SK-N-SH treated with all-trans-retinoic acid at 6 μM for 48 hours (cell line): ENCODE results near the gene TGFBR2.
A peak's percentile ranks its signal among the peaks of the same experiment; 100 is the strongest.

ENCODE experiments used
- ATAC-seq: fragments of 200-7000 bp; cut with Tn5 transposase; 3 replicates; pipeline ENCODE4 v1.9.1; 2020; ENCODE audit warnings: mild to moderate bottlenecking, moderate library complexity
- ARNTL ChIP-seq: fragments of 450-650 bp; formaldehyde crosslinking; IDR thresholded peaks from 2 replicates; pipeline ENCODE4 v1.5.0; 2020; ENCODE audit warnings: low read depth, mild to moderate bottlenecking, moderate library complexity, borderline replicate concordance
- CSDC2 ChIP-seq: fragments of 250-450 bp; sonication (Bioruptor Pico); IDR thresholded peaks from 2 replicates; pipeline ENCODE4 v1.5.0; 2020; ENCODE audit warnings: mild to moderate bottlenecking, moderate library complexity
- ESRRG ChIP-seq: fragments of 250-450 bp; sonication (Bioruptor Pico); IDR thresholded peaks from 2 replicates; pipeline ENCODE4 v1.6.1; 2021; ENCODE audit warnings: mild to moderate bottlenecking
- GLIS3 ChIP-seq: fragments of 250-450 bp; sonication (Bioruptor Pico); IDR thresholded peaks from 2 replicates; pipeline ENCODE4 v1.5.0; 2020; ENCODE audit warnings: mild to moderate bottlenecking, moderate library complexity
- OSR1 ChIP-seq: fragments of 250-450 bp; sonication (Bioruptor Pico); IDR thresholded peaks from 2 replicates; pipeline ENCODE4 v1.8.0; 2022; ENCODE audit warnings: moderate library complexity, mild to moderate bottlenecking, inconsistent platforms
- PPARA ChIP-seq: fragments of 250-450 bp; sonication (Bioruptor Pico); IDR thresholded peaks from 2 replicates; pipeline ENCODE4 v1.5.0; 2020; ENCODE audit warnings: mild to moderate bottlenecking, borderline replicate concordance
- RARB ChIP-seq: fragments of 250-450 bp; sonication (Bioruptor Pico); IDR thresholded peaks from 2 replicates; pipeline ENCODE4 v1.8.0; 2021; ENCODE audit warnings: mild to moderate bottlenecking, moderate library complexity
- SNAI2 ChIP-seq: fragments of 250-450 bp; sonication (Bioruptor Pico); IDR thresholded peaks from 2 replicates; pipeline ENCODE4 v1.5.0; 2020; ENCODE audit warnings: mild to moderate bottlenecking, moderate library complexity
- TCF4 ChIP-seq: fragments of 250-450 bp; sonication (Bioruptor Pico); IDR thresholded peaks from 2 replicates; pipeline ENCODE4 v1.8.0; 2021; ENCODE audit warnings: mild to moderate bottlenecking, moderate library complexity, borderline replicate concordance
- TOX ChIP-seq: fragments of 250-450 bp; sonication (Bioruptor Pico); IDR thresholded peaks from 2 replicates; pipeline ENCODE4 v1.8.0; 2021; ENCODE audit warnings: mild to moderate bottlenecking, moderate library complexity, borderline replicate concordance
- ZC3H10 ChIP-seq: fragments of 250-450 bp; sonication (Bioruptor Pico); IDR thresholded peaks from 2 replicates; pipeline ENCODE4 v1.5.1; 2021; ENCODE audit warnings: mild to moderate bottlenecking, moderate library complexity
- ZFP3 ChIP-seq: fragments of 250-450 bp; sonication (Bioruptor Pico); IDR thresholded peaks from 2 replicates; pipeline ENCODE4 v1.5.0; 2020; ENCODE audit warnings: mild to moderate bottlenecking, moderate library complexity
- ZFP30 ChIP-seq: fragments of 450-650 bp; formaldehyde crosslinking; IDR thresholded peaks from 2 replicates; pipeline ENCODE4 v1.5.0; 2022; ENCODE audit warnings: mild to moderate bottlenecking, moderate library complexity
- ZNF565 ChIP-seq: fragments of 450-650 bp; formaldehyde crosslinking; conservative IDR thresholded peaks from 2 replicates; pipeline ENCODE4 v1.5.0; 2020; ENCODE audit warnings: low read depth, mild to moderate bottlenecking, moderate library complexity
- ZNF70 ChIP-seq: fragments of 450-650 bp; formaldehyde crosslinking; IDR thresholded peaks from 2 replicates; pipeline ENCODE4 v1.5.0; 2020; ENCODE audit warnings: mild to moderate bottlenecking, moderate library complexity
- TF ChIP-seq, protein P1 (sequence below): fragments of 250-450 bp; sonication (Bioruptor Pico); IDR thresholded peaks from 2 replicates; pipeline ENCODE4 v1.5.1; 2021; ENCODE audit warnings: mild to moderate bottlenecking, moderate library complexity
- TF ChIP-seq, protein P2 (sequence below): fragments of 250-450 bp; sonication (Bioruptor Pico); IDR thresholded peaks from 2 replicates; pipeline ENCODE4 v1.5.0; 2020; ENCODE audit warnings: mild to moderate bottlenecking, moderate library complexity
- TF ChIP-seq, protein P3 (sequence below): fragments of 250-450 bp; sonication (Bioruptor Pico); IDR thresholded peaks from 2 replicates; pipeline ENCODE4 v1.5.1; 2020; ENCODE audit warnings: low read depth, mild to moderate bottlenecking, moderate library complexity
- TF ChIP-seq, protein P4 (sequence below): fragments of 250-450 bp; sonication (Bioruptor Pico); IDR thresholded peaks from 2 replicates; pipeline ENCODE4 v1.8.0; 2021; ENCODE audit warnings: low read depth, mild to moderate bottlenecking, moderate library complexity, borderline replicate concordance

TGFBR2 gene

DNA sequence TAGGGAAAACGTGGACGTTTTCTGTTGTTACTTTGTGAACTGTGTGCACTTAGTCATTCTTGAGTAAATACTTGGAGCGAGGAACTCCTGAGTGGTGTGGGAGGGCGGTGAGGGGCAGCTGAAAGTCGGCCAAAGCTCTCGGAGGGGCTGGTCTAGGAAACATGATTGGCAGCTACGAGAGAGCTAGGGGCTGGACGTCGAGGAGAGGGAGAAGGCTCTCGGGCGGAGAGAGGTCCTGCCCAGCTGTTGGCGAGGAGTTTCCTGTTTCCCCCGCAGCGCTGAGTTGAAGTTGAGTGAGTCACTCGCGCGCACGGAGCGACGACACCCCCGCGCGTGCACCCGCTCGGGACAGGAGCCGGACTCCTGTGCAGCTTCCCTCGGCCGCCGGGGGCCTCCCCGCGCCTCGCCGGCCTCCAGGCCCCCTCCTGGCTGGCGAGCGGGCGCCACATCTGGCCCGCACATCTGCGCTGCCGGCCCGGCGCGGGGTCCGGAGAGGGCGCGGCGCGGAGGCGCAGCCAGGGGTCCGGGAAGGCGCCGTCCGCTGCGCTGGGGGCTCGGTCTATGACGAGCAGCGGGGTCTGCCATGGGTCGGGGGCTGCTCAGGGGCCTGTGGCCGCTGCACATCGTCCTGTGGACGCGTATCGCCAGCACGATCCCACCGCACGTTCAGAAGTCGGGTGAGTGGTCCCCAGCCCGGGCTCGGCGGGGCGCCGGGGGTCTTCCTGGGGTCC lies at the start of gene TGFBR2:
Gene TGFBR2, plus strand, starts transcription at position 301 of the 731 bp plus-strand sequence. Its CDS starts 283 bp downstream, at position 584.
- no peak for TF ChIP-seq ARNTL (CRISPR knock-in tag)
- peak; percentile 60; the same call in 1 of the 2 replicates for TF ChIP-seq ZFP3 (CRISPR knock-in tag)
- TF ChIP-seq, protein P1, sequence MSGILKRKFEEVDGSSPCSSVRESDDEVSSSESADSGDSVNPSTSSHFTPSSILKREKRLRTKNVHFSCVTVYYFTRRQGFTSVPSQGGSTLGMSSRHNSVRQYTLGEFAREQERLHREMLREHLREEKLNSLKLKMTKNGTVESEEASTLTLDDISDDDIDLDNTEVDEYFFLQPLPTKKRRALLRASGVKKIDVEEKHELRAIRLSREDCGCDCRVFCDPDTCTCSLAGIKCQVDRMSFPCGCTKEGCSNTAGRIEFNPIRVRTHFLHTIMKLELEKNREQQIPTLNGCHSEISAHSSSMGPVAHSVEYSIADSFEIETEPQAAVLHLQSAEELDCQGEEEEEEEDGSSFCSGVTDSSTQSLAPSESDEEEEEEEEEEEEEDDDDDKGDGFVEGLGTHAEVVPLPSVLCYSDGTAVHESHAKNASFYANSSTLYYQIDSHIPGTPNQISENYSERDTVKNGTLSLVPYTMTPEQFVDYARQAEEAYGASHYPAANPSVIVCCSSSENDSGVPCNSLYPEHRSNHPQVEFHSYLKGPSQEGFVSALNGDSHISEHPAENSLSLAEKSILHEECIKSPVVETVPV, result no peak
- no peak for TF ChIP-seq ZNF565 (CRISPR knock-in tag)
- TF ChIP-seq, protein P2, sequence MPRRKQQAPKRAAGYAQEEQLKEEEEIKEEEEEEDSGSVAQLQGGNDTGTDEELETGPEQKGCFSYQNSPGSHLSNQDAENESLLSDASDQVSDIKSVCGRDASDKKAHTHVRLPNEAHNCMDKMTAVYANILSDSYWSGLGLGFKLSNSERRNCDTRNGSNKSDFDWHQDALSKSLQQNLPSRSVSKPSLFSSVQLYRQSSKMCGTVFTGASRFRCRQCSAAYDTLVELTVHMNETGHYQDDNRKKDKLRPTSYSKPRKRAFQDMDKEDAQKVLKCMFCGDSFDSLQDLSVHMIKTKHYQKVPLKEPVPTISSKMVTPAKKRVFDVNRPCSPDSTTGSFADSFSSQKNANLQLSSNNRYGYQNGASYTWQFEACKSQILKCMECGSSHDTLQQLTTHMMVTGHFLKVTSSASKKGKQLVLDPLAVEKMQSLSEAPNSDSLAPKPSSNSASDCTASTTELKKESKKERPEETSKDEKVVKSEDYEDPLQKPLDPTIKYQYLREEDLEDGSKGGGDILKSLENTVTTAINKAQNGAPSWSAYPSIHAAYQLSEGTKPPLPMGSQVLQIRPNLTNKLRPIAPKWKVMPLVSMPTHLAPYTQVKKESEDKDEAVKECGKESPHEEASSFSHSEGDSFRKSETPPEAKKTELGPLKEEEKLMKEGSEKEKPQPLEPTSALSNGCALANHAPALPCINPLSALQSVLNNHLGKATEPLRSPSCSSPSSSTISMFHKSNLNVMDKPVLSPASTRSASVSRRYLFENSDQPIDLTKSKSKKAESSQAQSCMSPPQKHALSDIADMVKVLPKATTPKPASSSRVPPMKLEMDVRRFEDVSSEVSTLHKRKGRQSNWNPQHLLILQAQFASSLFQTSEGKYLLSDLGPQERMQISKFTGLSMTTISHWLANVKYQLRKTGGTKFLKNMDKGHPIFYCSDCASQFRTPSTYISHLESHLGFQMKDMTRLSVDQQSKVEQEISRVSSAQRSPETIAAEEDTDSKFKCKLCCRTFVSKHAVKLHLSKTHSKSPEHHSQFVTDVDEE (CRISPR knock-in tag), result peak; percentile 64; the same call in 1 of the 2 replicates
- TF ChIP-seq ZC3H10, result no peak
- TF ChIP-seq, protein P3, sequence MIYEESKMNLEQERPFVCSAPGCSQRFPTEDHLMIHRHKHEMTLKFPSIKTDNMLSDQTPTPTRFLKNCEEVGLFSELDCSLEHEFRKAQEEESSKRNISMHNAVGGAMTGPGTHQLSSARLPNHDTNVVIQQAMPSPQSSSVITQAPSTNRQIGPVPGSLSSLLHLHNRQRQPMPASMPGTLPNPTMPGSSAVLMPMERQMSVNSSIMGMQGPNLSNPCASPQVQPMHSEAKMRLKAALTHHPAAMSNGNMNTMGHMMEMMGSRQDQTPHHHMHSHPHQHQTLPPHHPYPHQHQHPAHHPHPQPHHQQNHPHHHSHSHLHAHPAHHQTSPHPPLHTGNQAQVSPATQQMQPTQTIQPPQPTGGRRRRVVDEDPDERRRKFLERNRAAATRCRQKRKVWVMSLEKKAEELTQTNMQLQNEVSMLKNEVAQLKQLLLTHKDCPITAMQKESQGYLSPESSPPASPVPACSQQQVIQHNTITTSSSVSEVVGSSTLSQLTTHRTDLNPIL (CRISPR knock-in tag), result no peak
- TF ChIP-seq GLIS3 (CRISPR knock-in tag), result no peak
- TF ChIP-seq SNAI2, result no peak
- no peak for TF ChIP-seq ZFP30 (CRISPR knock-in tag)
- ATAC-seq, result peak; percentile 97

DNA sequence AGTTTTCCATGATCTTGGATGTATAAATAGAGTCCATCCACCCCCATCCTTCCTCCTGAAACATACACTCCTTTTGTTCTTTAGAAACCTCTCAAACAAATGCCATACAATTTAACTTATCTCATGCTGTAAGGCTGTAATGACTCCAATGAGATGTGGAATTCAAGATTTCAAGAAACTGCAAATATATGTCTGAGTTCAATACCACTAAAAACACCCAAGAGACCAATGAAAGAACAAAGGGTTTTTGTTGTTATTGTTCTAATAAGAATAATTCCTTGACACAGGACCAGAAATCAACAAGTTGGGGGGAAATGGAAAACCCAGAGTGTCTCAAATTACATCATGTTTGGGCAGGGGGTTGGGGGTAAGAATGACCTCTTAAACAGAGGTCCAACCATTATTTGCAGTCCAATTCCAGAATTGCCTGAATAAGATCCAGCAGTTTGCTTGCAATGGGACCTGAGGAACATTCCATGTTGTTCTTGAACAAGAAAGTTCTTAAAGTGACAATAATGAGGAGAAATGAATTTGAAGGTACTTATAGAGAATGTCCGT lies 48.6 kb upstream of the TGFBR2 start:
- no peak for ATAC-seq

DNA sequence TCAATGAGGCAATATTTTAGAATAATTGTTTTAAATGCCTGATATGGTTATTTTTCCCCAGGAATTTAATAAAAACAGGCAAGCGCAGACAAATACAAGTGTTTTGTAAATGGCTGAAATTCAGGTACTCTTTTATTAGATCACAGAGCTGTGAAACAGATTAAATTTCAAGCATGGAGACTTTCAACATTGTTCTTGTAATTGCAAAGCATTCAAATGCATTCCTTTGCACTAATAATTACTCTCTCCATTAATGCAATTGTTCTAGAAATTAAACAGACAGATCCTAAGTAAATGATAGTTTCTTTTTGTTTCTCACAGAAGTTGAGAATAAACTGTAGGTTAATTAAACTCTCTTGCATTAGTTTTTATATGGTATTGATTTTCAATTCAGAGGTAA lies 42.4 kb upstream of the TGFBR2 start:
- ATAC-seq, result no peak
- no peak for TF ChIP-seq ZC3H10
- no peak for TF ChIP-seq RARB (CRISPR knock-in tag)
- TF ChIP-seq TOX (CRISPR knock-in tag), result no peak
- no peak for TF ChIP-seq ARNTL (CRISPR knock-in tag)
- no peak for TF ChIP-seq ESRRG (CRISPR knock-in tag)
- TF ChIP-seq ZFP3 (CRISPR knock-in tag), result no peak
- TF ChIP-seq TCF4 (CRISPR knock-in tag), result no peak

More for the DNA sequence above, 48.6 kb upstream of the TGFBR2 start:
- TF ChIP-seq ZNF70 (CRISPR knock-in tag), result no peak
- TF ChIP-seq, protein P2 (CRISPR knock-in tag), result no peak

DNA sequence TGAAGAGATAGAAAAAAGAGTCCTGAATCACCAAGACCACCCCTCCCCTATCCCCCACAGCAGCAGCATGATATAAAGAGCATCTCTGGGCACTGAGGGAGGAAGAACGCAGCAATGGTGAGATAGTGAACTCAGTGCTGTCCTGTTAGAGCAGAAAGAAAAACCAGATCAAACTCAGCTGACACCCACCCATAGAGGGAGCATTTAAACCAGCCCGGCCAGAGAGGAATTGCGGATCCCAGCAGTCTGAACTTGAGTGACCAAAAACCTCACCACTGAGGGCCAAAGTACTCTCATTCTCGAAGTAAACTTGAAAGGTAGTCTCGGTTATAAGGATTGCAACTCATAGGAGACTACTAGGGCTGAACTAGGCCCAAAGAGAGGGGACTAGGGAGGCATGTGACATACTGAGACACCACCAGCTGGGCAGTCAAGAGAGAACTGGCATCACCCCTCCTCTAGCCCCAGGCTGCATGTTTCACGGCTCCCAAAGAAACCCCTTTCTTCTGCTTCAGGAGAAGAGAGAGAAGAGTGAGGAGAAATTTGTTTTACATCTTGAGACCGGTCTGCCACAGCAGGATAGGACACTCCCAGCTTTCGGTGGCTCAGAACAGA lies 39.2 kb upstream of the TGFBR2 start:
- TF ChIP-seq, protein P3 (CRISPR knock-in tag), result no peak
- TF ChIP-seq GLIS3 (CRISPR knock-in tag) (no peak), TCF4 (CRISPR knock-in tag) (no peak), CSDC2 (CRISPR knock-in tag) (no peak), ZFP3 (CRISPR knock-in tag) (no peak), RARB (CRISPR knock-in tag) (no peak), PPARA (CRISPR knock-in tag) (no peak), OSR1 (CRISPR knock-in tag) (no peak), ESRRG (CRISPR knock-in tag) (no peak), TOX (CRISPR knock-in tag) (no peak), SNAI2 (no peak), ZFP30 (CRISPR knock-in tag) (no peak)
- TF ChIP-seq, protein P1, result no peak
- TF ChIP-seq, protein P4, sequence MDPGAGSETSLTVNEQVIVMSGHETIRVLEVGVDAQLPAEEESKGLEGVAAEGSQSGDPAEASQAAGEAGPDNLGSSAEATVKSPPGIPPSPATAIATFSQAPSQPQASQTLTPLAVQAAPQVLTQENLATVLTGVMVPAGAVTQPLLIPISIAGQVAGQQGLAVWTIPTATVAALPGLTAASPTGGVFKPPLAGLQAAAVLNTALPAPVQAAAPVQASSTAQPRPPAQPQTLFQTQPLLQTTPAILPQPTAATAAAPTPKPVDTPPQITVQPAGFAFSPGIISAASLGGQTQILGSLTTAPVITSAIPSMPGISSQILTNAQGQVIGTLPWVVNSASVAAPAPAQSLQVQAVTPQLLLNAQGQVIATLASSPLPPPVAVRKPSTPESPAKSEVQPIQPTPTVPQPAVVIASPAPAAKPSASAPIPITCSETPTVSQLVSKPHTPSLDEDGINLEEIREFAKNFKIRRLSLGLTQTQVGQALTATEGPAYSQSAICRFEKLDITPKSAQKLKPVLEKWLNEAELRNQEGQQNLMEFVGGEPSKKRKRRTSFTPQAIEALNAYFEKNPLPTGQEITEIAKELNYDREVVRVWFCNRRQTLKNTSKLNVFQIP (CRISPR knock-in tag), result no peak
- no peak for ATAC-seq
